ENCODE data around the gene COMMD1. TPM values are rescaled to one million over a fixed set of nuclear protein-coding genes. Genes with fewer than 3 reads are reported as not detected.

Gene COMMD1
- total RNA-seq, 4 donors from 2014 or later, result 32.3 to 50.4 (median 44.2) TPM

- no peak for ATAC-seq
- WGBS, 2 donors (ENCODE audit: low coverage in 1 of 2), result 19 to 20% methylated on average over 6 of the region's 6 CpGs
- TF ChIP-seq EP300 (IDR thresholded peaks at IDR 0.05) (no peak), CTCF (IDR thresholded peaks at IDR 0.05) (no peak), POLR2A (IDR thresholded peaks at IDR 0.05) (no peak)
Measured at GRCh38 chr2:62076980-62077638, 171.6 kb downstream of the COMMD1 start.

GRCh38 chr2:62084801-62085200 lies 179.3 kb downstream of the COMMD1 start:
- WGBS, 2 donors (ENCODE audit: low coverage in 1 of 2), result 67 to 86% methylated on average over 1 of the region's 1 CpG
- Histone ChIP-seq H3K27me3 (no peaks in the 10 kb centered on the region), H3K36me3 (no peaks in the 10 kb centered on the region), H3K4me1 (no peaks in the 10 kb centered on the region), H3K27ac (no peak overlapping the region), H3K9me3 (no peaks in the 10 kb centered on the region), H3K4me3 (no peak overlapping the region)
- ATAC-seq, result no peak
- TF ChIP-seq EP300 (IDR thresholded peaks at IDR 0.05), result no peak
- TF ChIP-seq CTCF (IDR thresholded peaks at IDR 0.05), result no peak
- TF ChIP-seq POLR2AphosphoS5 (IDR thresholded peaks at IDR 0.05), result no peak
- no peak for TF ChIP-seq POLR2A (IDR thresholded peaks at IDR 0.05)

More at GRCh38 chr2:62076980-62077638, 171.6 kb downstream of the COMMD1 start:
- Histone ChIP-seq H3K4me3 (no peak overlapping the region), H3K27me3 (no peaks in the 10 kb centered on the region), H3K36me3 (peaks cover 0 to 8% of the 10 kb centered on the region in 2 donors), H3K9me3 (peaks cover 0 to 4% (median 0%) of the 10 kb centered on the region in 3 donors), H3K27ac (peak overlapping the region in 2 of 4 donors; percentile 19 to 32), H3K4me1 (peaks cover 0 to 13% (median 3%) of the 10 kb centered on the region in 3 donors)

DNA sequence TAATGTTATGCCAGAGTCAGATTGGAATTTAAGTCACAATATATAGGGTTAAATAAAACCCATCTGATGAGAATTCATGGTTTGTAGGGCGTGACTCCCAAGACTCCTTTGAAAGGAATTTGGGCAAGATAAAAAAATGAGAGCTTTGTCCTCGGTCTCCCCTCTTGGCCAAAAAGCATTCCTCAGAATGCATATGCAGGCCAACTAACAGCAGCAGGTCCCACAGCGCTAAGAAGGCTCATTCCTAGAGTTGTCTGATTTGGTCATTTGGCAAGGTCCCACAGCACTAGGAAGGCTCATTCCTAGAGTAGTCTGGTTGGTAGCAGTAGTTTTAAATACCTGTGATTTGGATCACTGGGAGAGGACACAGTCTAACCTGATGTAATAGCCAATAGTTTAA lies 184.2 kb downstream of the COMMD1 start:
- 80 to 100% methylated on average over 1 to 3 of the region's 3 CpGs for WGBS, 2 donors (ENCODE audit: low coverage in 1 of 2)
- no peak for ATAC-seq
- no peak for TF ChIP-seq POLR2AphosphoS5 (IDR thresholded peaks at IDR 0.05)
- no peak for TF ChIP-seq EP300 (IDR thresholded peaks at IDR 0.05)
- TF ChIP-seq POLR2A (IDR thresholded peaks at IDR 0.05), result no peak
- no peak for TF ChIP-seq CTCF (IDR thresholded peaks at IDR 0.05)
- Histone ChIP-seq H3K27me3 (no peaks in the 10 kb centered on the region), H3K27ac (no peak overlapping the region), H3K4me3 (no peak overlapping the region), H3K4me1 (no peaks in the 10 kb centered on the region), H3K36me3 (no peaks in the 10 kb centered on the region), H3K9me3 (no peaks in the 10 kb centered on the region)

- Histone ChIP-seq H3K27ac (no peak overlapping the region), H3K4me1 (no peaks in the 10 kb centered on the region), H3K27me3 (no peaks in the 10 kb centered on the region), H3K4me3 (no peak overlapping the region), H3K36me3 (no peaks in the 10 kb centered on the region), H3K9me3 (no peaks in the 10 kb centered on the region)
- 100% methylated on average over 1 of the region's 2 CpGs for WGBS, 2 donors (ENCODE audit: low coverage in 1 of 2)
- ATAC-seq, result no peak
- TF ChIP-seq CTCF (IDR thresholded peaks at IDR 0.05), result no peak
- TF ChIP-seq POLR2A (IDR thresholded peaks at IDR 0.05), result no peak
- TF ChIP-seq POLR2AphosphoS5 (IDR thresholded peaks at IDR 0.05), result no peak
- no peak for TF ChIP-seq EP300 (IDR thresholded peaks at IDR 0.05)
Measured at GRCh38 chr2:62091471-62091870, 186.0 kb downstream of the COMMD1 start.

GRCh38 chr2:62099050-62099449 lies 193.6 kb downstream of the COMMD1 start:
- H3K9me3 ChIP-seq, result no peaks in the 10 kb centered on the region
- no peak overlapping the region for H3K27ac ChIP-seq
- no peak overlapping the region for H3K4me3 ChIP-seq
- no peaks in the 10 kb centered on the region for H3K4me1 ChIP-seq
- no peaks in the 10 kb centered on the region for H3K27me3 ChIP-seq
- 60 to 95% methylated on average over 1 to 4 of the region's 4 CpGs for WGBS, 2 donors (ENCODE audit: low coverage in 1 of 2)
- no peaks in the 10 kb centered on the region for H3K36me3 ChIP-seq
- ATAC-seq, result no peak
- TF ChIP-seq POLR2A (IDR thresholded peaks at IDR 0.05) (no peak), POLR2AphosphoS5 (IDR thresholded peaks at IDR 0.05) (no peak), CTCF (IDR thresholded peaks at IDR 0.05) (no peak), EP300 (IDR thresholded peaks at IDR 0.05) (no peak)

Data from gastroesophageal sphincter (tissue), 4 donors.